HG03045 (cell line): Measurements from ENCODE around the gene GDNF.
"Not testable (repeated sequence)": the region's sequence is repeated elsewhere in the genome, so short reads cannot be mapped to it uniquely, and the experiment has no call there.

Experiments used
- ATAC-seq: cut with Tn5 transposase; IDR thresholded peaks from one replicate; pipeline ENCODE4 v1.9.1; 2021; ENCODE audit warnings: mild to moderate bottlenecking, moderate library complexity; ENCODE audit not compliant: unreplicated experiment

The GDNF gene

GRCh38 chr5:37823433-37824152 is 16.2 kb downstream of the GDNF start:
- no peak for ATAC-seq

DNA sequence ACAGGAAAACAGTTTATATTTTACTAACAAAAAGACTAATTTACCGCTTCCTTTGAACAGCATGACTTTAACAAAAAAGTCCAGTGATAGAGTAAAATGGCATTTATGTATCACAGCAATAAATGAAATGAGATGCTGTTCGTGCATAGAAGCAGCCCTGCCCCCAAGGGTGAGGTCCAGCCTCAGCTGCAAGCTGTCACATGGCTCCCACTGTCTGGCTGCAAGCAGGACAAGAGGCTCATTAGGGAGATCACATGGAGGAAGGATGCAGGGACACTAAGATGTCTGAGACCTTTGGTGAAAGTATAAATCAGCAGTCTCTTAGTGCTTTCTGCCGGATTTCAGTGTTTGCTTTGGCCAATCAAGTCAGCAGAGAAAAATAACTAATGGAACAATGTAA is 23.0 kb downstream of the GDNF start:
- ATAC-seq = no peak

GRCh38 chr5:37816331-37816730 is 23.5 kb downstream of the GDNF start:
- ATAC-seq = no peak

DNA sequence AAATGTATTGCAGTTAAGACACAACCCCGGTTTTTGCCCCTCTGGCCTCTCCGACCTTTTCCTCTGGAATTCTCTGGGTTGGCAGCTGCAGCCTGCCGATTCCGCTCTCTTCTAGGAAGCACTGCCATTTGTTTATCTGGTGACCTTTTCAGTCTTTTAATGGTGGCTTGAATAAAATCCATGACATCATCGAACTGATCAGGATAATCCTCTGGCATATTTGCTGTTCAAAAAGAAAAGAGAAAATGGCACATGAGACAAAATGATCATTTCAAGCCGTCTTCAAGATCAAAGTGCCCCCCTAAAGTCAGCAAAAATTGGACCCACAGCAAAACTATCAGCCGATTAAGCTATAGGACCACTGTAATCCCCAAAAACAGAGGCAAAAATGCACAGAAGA is 23.9 kb downstream of the GDNF start:
- ATAC-seq = no peak

- no peak for ATAC-seq
Observed at GRCh38 chr5:37814699-37815098, 25.1 kb downstream of the GDNF start.

- no peak for ATAC-seq
Observed at GRCh38 chr5:37812365-37812764, 27.5 kb downstream of the GDNF start.

DNA sequence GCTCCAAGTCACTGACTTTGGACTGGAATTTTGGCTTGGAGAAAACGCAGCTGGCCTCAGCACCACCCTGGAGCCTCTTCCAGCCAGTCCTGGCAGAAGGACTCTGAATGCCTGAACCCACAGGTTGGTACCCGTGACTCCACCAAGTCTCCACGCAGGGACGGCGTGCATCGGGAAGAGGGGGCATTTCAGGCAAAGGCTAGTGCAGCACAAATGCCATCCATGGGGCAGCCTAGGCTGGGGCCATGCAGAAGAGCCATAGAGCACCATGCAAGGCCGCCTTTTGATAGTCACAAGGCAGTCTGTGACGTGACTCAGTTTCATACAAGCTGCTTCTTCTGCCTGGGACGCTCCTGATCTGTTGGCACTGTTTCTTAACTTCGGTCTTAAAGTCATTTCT is 28.0 kb downstream of the GDNF start:
- ATAC-seq = no peak

GRCh38 chr5:37810311-37810710 is 29.5 kb downstream of the GDNF start:
- ATAC-seq = no peak

GRCh38 chr5:37808945-37809344 is 30.9 kb downstream of the GDNF start:
- no peak for ATAC-seq

DNA sequence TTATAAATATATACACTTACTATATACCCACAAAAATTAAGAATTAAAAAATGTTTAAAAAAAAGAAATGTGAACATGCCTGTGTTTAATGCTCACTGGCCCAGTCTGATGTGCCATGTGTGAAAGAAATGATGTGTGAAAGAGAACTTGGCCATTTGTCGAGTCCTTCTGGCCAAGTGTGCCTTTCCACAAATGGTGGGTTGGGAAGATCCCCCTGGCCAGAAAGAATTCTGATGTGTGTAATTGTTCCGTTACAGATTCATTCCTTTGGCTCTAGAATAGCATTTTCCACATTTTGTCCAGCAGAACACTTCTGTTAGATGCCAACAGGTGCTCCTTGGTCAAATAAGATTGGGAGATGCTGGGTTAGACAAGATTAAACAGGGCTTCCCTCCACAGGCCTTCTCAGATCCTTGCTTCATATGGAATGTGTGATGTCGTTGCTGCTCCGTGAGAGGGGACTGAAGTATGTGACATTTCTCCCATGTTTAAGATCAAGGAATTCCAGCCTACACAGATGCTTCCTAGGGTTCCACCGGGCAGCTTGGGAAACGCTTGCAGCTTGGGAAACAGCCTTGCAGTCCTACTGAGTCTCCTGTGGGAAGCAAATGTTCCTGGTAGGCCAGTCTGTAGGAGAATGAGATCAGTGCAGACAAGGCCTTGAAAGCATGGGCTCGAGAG is 32.1 kb downstream of the GDNF start:
- no peak for ATAC-seq

DNA sequence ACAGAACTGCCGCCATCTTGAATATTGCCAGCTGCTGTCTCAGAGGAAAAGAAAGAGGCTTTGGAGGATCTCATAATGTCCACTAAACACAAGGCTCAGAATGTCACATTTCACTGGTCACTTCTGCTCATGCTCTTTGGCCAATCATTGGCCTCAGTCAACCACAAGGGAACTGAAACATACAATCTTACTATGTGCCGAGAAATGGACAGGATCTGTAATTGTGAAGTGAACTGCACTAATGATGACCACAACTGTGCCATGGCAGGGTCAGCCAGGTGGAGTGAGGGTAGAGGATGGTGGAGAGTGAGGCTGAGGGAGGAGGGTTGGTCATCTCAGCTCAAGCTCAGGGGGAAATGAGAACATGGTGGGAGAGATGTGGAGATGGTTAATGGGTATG is 32.8 kb downstream of the GDNF start:
- no peak for ATAC-seq

GRCh38 chr5:37806476-37806875 is 33.4 kb downstream of the GDNF start:
- no peak for ATAC-seq

- no peak for ATAC-seq
Observed at GRCh38 chr5:37806016-37806415, 33.8 kb downstream of the GDNF start.

- no peak for ATAC-seq
Observed at GRCh38 chr5:37804401-37804800, 35.4 kb downstream of the GDNF start.

DNA sequence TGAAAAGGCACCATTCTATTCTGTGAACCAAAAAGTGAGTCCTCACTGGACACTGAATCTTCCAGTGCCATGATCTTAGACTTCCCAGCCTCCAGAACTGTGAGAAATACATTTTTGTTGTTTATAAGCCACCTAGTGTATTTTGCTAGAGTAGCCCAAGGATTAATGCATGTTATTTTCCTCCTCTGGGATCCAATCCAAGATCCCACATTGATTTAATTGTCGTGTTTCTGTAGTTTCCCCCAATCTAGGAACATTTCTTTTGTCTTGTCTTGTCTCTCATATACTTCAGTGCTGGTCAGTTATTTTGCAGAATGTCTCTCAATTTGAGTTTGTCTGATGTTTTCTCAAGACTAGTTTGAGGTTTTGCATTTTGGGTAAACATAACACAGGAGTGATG is 36.4 kb downstream of the GDNF start:
- no peak for ATAC-seq

DNA sequence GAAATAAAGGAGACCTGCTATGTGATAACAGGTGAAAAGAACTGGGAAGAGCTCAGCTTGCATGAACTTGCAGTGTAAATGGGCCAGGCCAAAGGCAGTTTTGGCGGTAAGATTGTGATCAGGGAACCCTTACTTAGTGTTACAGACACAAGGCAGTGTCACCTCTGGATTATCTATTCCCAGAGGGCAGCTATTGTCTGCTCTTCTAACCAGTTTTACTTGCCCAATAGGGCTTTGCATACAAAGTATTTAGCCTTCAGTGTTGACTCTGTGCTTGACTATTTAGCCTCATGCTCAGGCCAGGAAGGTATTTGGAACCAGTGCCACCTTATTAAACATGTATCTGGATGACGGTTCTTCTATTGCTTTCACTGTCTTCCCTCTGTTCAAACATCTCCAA is 38.3 kb downstream of the GDNF start:
- ATAC-seq = no peak

DNA sequence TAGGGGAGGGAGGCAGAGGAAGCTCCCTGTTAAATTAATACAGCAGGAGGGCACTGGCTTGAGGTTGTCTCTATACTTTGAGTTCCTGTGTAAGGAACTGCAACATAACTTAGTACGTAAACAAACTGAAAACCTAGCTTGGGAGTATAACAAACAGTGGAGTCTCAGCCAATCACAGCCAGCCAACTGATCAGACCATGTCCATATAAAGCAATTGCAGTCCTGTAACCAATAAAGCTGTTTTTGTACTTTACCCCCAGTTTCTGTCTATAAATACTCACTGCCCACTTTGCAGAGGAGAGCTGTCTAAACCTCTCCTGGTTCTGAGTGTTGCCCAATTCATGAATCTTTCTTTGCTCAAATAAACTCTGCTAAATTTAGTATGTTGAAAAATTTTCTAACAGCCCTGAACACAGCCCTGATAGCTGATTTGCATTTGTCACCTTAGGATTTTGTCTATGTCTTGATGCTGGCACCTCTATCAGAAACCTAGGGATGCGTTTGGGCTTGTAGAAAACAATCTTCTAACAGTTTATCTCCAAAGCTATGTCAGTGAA is 39.9 kb downstream of the GDNF start:
- ATAC-seq = no peak

- ATAC-seq = not testable (repeated sequence)
Observed at GRCh38 chr5:37796435-37796834, 43.4 kb downstream of the GDNF start.

GRCh38 chr5:37795292-37795691 is 44.5 kb downstream of the GDNF start:
- ATAC-seq = not testable (repeated sequence)

GRCh38 chr5:37792975-37793631 is 46.7 kb downstream of the GDNF start:
- ATAC-seq = no peak

DNA sequence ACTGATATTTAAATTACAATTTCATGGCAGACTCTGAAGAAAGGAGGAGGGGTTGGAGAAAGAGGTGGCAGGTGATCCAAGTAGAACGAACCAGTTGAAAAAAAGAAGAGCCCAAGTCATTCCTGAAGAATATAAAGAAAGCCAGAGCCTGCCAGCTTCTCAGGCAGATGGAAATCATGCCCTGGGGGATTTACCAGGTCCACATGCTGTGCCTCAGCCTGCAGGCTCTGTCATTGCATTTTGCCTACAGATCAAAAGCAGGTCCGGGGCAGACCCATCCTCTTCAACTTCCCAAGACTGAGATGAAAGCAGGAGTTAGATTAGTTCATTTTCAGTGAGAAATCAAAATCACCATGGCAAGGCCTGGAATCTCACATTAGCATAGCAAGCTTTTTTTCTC is 48.5 kb downstream of the GDNF start:
- no peak for ATAC-seq

- no peak for ATAC-seq
Observed at GRCh38 chr5:37789991-37790390, 49.9 kb downstream of the GDNF start.
